ENCODE results near the gene CTSW. TPM values are rescaled to one million over a fixed set of nuclear protein-coding genes. Genes with fewer than 3 reads are reported as not detected.
"Not testable (repeated sequence)": the region's sequence is repeated elsewhere in the genome, so short reads cannot be mapped to it uniquely, and the experiment has no call there.

Gene CTSW
- polyA plus RNA-seq, 1 experiment, result not detected

DNA sequence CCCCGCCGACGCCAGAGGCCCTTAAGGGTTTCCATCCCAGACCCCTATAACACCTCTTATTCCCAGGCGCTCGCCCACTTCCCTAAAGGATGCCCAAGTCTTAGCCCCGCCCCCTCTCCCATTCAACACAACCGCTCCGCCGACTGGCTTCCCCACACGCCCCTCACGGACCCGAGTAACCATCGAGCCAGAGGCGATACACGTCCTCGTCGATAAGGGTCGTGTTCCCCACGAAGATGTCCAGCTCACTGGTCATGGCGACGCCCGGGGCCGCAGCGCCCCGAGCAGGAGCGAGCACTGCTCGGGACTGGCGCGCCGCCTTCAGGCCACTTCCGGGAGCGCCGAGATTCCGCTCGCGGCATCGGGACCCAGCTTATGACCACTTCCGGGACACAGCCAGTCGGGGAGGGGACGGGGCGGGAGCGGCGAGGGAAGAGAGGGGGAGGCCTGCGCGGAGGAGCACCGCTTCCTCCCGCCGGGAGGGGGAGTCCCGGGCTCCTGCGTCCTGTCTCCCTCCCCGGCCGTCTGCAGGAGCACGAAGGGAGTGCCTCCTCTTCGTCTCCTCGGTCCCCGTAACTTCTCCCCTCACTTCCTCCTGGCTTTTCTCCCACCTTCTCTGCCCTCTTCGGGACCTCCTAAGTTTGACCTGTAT lies 8.7 kb downstream of the CTSW start, which contains the start of gene FIBP:
Gene FIBP (minus strand): TSS at position 309 of the 652 bp plus-strand sequence. CDS start 53 bp downstream, at position 256.
- Histone ChIP-seq H3K27me3 (ENCODE audit: control insufficient read depth, insufficient read depth, low read length) (no peaks in the 10 kb centered on the region), H3K4me3 (ENCODE audit: low read depth, low read length) (peak within 1 kb of the TSS; percentile 90), H3K27ac (ENCODE audit: low read depth, low read length) (peak within 1 kb of the TSS; percentile 98), H3K9me3 (ENCODE audit: control insufficient read depth, insufficient read depth, low read length) (no peaks in the 10 kb centered on the region)
- ChIA-PET POLR2A (interaction anchor here (0.5 to 7.3 kb wide), 21 partner anchors 10 to 273 kb away, joined by 3 to 153 read pairs (median 4); partner anchors contain the start of genes BANF1, CFL1, EIF1AD and FOSL1), CTCF (interaction anchor here (0.6 to 8.9 kb wide), 66 partner anchors 9 to 1298 kb away, joined by 3 to 157 read pairs (median 6); partner anchors contain the start of genes CFL1, CTSW, FOSL1 and KAT5)
- DNase-seq (ENCODE audit: low read depth, low spot score), result peak; percentile 94
- TF ChIP-seq, protein P1, sequence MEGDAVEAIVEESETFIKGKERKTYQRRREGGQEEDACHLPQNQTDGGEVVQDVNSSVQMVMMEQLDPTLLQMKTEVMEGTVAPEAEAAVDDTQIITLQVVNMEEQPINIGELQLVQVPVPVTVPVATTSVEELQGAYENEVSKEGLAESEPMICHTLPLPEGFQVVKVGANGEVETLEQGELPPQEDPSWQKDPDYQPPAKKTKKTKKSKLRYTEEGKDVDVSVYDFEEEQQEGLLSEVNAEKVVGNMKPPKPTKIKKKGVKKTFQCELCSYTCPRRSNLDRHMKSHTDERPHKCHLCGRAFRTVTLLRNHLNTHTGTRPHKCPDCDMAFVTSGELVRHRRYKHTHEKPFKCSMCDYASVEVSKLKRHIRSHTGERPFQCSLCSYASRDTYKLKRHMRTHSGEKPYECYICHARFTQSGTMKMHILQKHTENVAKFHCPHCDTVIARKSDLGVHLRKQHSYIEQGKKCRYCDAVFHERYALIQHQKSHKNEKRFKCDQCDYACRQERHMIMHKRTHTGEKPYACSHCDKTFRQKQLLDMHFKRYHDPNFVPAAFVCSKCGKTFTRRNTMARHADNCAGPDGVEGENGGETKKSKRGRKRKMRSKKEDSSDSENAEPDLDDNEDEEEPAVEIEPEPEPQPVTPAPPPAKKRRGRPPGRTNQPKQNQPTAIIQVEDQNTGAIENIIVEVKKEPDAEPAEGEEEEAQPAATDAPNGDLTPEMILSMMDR (IDR thresholded peaks at IDR 0.05; ENCODE audit: low read depth, low read length), result peak; percentile 74

DNA sequence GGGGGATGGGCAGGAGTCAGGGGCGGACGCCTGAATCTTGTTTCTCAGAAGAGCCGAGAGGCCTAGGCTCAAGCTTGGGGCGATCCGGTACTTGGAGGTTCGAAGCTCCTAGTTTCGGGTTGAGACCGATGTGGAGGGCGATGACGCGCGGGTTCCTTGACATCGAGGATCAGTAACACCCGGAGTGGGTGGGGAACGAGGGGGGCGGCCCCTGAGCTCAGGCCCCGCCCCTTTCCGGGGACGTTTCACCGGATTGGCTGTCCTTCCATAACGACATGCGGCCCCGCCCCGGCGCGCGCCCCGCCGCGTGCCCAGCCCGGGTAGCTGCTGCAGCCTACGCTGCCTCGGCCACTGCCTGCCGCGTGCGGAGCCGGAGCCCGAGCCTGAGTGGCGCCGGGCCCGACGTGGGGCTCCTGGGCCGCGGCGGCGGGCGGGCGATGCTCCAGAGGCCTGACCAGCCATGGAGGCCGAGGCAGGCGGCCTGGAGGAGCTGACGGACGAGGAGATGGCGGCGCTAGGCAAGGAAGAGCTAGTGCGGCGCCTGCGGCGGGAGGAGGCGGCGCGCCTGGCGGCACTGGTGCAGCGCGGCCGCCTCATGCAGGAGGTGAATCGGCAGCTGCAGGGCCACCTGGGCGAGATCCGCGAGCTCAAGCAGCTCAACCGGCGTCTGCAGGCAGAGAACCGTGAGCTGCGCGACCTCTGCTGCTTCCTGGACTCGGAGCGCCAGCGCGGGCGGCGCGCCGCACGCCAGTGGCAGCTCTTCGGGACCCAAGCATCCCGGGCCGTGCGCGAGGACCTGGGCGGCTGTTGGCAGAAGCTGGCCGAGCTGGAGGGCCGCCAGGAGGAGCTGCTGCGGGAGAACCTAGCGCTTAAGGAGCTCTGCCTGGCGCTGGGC lies 10.9 kb downstream of the CTSW start, which contains the start of gene CCDC85B:
Gene CCDC85B (plus strand): TSS at position 350 of the 895 bp plus-strand sequence. CDS start 111 bp downstream, at position 461.
- TF ChIP-seq, protein P1 (IDR thresholded peaks at IDR 0.05; ENCODE audit: low read depth, low read length), result no peak; the same call in 1 of the 2 replicates
- peak within 1 kb of the TSS; percentile 72 for H3K4me3 ChIP-seq (ENCODE audit: low read depth, low read length)
- peak; percentile 89 for DNase-seq (ENCODE audit: low read depth, low spot score)
- CTCF ChIA-PET, result interaction anchor here (1.5 to 8.9 kb wide), 7 partner anchors 7 to 178 kb away, joined by 3 to 157 read pairs (median 30); partner anchors contain the start of genes CFL1, FOSL1 and MUS81
- POLR2A ChIA-PET, result interaction anchor here (0.6 to 7.3 kb wide), 22 partner anchors 10 to 422 kb away, joined by 3 to 153 read pairs (median 5); partner anchors contain the start of genes BANF1, CFL1, EFEMP2 and EIF1AD
- H3K9me3 ChIP-seq (ENCODE audit: control insufficient read depth, insufficient read depth, low read length), result no peaks in the 10 kb centered on the region
- H3K27me3 ChIP-seq (ENCODE audit: control insufficient read depth, insufficient read depth, low read length), result no peaks in the 10 kb centered on the region
- peak within 1 kb of the TSS; percentile 98 for H3K27ac ChIP-seq (ENCODE audit: low read depth, low read length)

- DNase-seq (ENCODE audit: low read depth, low spot score), result no peak
- Histone ChIP-seq H3K27ac (ENCODE audit: low read depth, low read length) (peak overlapping the region; percentile 84), H3K4me3 (ENCODE audit: low read depth, low read length) (peak overlapping the region; percentile 72), H3K27me3 (ENCODE audit: control insufficient read depth, insufficient read depth, low read length) (no peaks in the 10 kb centered on the region), H3K9me3 (ENCODE audit: control insufficient read depth, insufficient read depth, low read length) (no peaks in the 10 kb centered on the region)
- ChIA-PET CTCF (interaction anchor here (1.0 to 8.9 kb wide), 4 partner anchors 10 to 100 kb away, joined by 5 to 157 read pairs (median 34); partner anchors contain the start of genes CFL1, FOSL1 and MUS81), POLR2A (interaction anchor here (0.8 to 7.3 kb wide), 17 partner anchors 9 to 276 kb away, joined by 3 to 153 read pairs (median 5); partner anchors contain the start of genes BANF1, CFL1, EFEMP2 and EIF1AD)
- TF ChIP-seq, protein P1 (IDR thresholded peaks at IDR 0.05; ENCODE audit: low read depth, low read length), result peak; percentile 30; the same call in 1 of the 2 replicates
These were observed 11.8 kb downstream of the CTSW start for GRCh38 chr11:65891219-65892136.

GRCh38 chr11:65892137-65892540 lies 12.5 kb downstream of the CTSW start:
- not testable (repeated sequence) for DNase-seq (ENCODE audit: low read depth, low spot score); H3K27me3 ChIP-seq (ENCODE audit: control insufficient read depth, insufficient read depth, low read length); H3K9me3 ChIP-seq (ENCODE audit: control insufficient read depth, insufficient read depth, low read length)
- H3K27ac ChIP-seq (ENCODE audit: low read depth, low read length), result peak overlapping the region; percentile 84
- H3K4me3 ChIP-seq (ENCODE audit: low read depth, low read length), result peak overlapping the region; percentile 72
- ChIA-PET CTCF (interaction anchor here (1.0 kb wide), 1 partner anchor 32 kb away, joined by 5 read pairs; the partner anchor contains the start of gene MUS81), POLR2A (interaction anchor here (1.1 to 7.3 kb wide), 3 partner anchors 8 to 24 kb away, joined by 3 to 153 read pairs (median 124); partner anchors contain the start of gene FOSL1)
